ENCODE measurements around the gene GNRH2. TPM values are rescaled to one million over a fixed set of nuclear protein-coding genes. Genes with fewer than 3 reads are reported as not detected.

The GNRH2 gene
- total RNA-seq, 1 donor from 2014 or later = 2.7 TPM

DNA sequence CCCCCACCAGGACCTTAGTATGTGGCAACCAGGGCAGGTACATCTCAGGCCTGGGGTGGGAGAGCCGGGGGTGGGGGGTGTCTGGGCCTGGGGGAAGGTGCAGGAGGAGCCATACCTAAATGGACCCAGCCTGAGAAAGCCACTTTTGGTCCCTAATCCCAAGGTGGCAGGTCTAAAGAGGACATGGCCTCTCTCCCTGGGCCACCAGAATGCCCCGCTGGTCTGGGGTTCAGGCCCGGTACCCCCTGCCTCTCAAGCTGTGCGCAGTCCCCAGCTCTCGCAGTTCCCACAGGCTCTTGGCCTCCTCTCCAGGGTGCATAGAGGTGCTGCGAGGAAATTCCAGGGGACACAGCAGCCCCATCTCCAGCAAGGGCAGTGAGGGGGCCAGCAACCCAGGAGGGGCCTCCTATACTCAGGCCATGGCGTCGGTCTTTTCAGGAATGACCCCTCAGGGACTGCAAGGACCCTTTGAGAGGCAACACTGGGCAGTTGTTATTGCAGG lies 42.2 kb downstream of the GNRH2 start:
- intact Hi-C loops (cut with micrococcal nuclease) = no loop called here
- peaks cover 10% of the 10 kb centered on the region for H3K4me1 Mint-ChIP-seq
- H3K9me3 Mint-ChIP-seq = no peaks in the 10 kb centered on the region
- no peak overlapping the region for H3K27ac Mint-ChIP-seq
- peaks cover 55% of the 10 kb centered on the region for H3K27me3 Mint-ChIP-seq
- H3K36me3 Mint-ChIP-seq (ENCODE audit: low read depth) = no peaks in the 10 kb centered on the region
- H3K4me3 Mint-ChIP-seq = no peak overlapping the region
- DNase-seq = no peak

DNA sequence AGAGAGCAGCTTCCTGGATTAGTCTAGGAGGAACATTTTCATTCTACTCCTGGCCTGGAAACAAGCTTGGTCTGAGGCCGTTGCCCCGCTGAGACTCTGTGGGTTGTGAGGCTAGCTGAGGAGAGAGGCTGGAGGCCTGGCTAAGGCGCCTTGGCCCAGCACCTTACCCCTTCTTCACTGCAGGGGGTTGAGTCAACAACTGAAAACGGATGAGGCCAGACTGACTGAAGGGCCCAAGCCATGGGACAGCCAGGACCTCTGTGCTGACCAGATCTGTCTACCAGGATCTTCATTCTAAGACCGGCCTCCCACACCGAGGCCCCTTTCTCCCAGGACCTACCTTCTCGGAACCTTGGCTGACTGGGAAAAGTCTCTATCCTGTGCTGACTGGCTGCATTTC lies 44.6 kb downstream of the GNRH2 start:
- no peak overlapping the region for H3K4me3 Mint-ChIP-seq
- H3K9me3 Mint-ChIP-seq = no peaks in the 10 kb centered on the region
- H3K4me1 Mint-ChIP-seq = peaks cover 12% of the 10 kb centered on the region
- intact Hi-C loops (cut with micrococcal nuclease) = no loop called here
- H3K36me3 Mint-ChIP-seq (ENCODE audit: low read depth) = no peaks in the 10 kb centered on the region
- no peak for DNase-seq
- peaks cover 49% of the 10 kb centered on the region for H3K27me3 Mint-ChIP-seq
- no peak overlapping the region for H3K27ac Mint-ChIP-seq

DNA sequence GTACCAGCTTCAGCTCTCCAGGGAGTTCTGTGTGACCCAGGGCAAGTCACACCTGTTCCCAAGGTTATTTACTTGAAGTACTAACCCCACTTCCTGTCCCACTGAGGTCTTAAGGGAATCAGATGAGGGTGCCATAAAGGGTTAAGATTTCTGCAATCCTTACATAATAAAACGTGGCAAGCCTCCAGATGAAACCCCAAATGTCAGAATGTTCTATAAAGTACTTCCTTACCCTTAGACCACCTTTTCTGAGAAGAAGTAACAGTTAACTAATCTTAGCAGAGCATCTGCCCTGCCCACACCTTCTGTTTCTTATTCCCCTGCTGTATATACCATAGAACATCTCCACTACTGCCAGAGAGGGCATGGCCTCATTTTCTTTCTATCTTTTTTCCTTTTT lies 47.1 kb downstream of the GNRH2 start:
- peaks cover 35% of the 10 kb centered on the region for H3K27me3 Mint-ChIP-seq
- intact Hi-C loops (cut with micrococcal nuclease) = no loop called here
- no peak overlapping the region for H3K4me3 Mint-ChIP-seq
- H3K27ac Mint-ChIP-seq = no peak overlapping the region
- no peak for DNase-seq
- H3K36me3 Mint-ChIP-seq (ENCODE audit: low read depth) = no peaks in the 10 kb centered on the region
- no peaks in the 10 kb centered on the region for H3K9me3 Mint-ChIP-seq
- peaks cover 12% of the 10 kb centered on the region for H3K4me1 Mint-ChIP-seq

DNA sequence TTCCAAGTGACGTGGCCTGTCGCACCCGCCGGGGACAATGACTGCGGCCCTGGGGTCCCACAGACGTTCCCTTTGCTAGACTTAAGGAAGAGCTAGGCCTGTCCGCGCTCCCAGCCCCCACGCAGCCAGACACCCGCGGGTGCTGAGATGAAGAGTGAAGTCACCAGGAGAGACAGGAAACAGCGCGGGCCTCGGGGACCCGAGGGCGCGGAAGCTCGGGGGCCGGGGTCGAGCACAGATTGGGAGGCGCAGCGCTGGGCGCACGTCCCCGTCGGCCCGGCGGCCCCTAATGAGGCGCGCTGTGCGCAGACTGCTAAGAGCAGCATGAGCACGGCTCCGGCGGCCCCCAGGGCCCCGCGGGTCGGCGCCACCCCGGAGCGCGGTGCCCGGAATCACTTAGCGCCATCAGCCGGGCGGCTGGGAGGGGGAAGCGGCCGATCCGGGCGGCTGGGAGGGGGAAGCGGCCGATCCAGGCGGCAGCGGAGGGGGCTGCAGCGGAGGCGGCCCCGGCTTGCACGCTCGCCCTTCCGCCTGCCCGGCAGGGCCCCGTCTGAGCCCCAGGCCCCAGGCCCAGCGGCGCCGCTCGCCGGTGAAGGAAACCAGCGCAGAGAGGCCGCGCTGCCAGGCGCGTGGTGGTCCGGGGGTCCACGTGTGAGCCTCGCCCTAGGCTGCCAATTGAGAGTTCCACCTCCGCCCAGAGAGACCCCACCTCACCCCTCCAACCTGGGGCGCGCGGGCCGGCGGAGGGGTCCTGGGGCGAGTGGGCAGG lies 49.4 kb downstream of the GNRH2 start:
- Mint-ChIP-seq H3K4me1 (peaks cover 12% of the 10 kb centered on the region), H3K27me3 (peaks cover 33% of the 10 kb centered on the region), H3K27ac (peak overlapping the region; percentile 91), H3K36me3 (ENCODE audit: low read depth) (no peaks in the 10 kb centered on the region), H3K9me3 (no peaks in the 10 kb centered on the region), H3K4me3 (peak overlapping the region; percentile 84)
- intact Hi-C loops (cut with micrococcal nuclease) = no loop called here
- DNase-seq = peak; percentile 78

DNA sequence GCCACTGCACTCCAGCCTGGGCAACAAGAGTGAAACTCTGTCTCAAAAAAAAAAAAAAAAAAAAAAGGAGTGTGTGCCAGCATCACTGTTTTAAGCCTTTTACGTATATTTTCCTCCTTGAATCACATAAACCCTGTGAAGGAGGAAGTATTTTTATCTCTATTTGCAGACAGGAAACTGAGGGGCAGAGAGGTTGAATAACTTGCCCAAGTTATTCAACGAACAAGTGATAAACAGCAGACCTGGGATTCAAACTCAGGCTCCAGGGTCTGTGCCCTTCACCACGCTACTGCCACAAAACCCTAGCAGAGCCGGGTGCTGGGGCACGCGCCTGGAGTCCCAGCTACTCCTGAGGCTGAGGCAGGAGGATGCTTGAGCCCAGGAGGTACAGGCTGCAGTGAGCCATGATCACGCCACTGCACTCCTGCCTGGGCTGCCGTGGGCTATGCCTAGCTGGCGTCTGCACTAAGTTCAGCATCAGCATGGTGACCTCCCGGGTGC lies 50.5 kb downstream of the GNRH2 start:
- peaks cover 29% of the 10 kb centered on the region for H3K27me3 Mint-ChIP-seq
- intact Hi-C loops (cut with micrococcal nuclease) = no loop called here
- no peak overlapping the region for H3K4me3 Mint-ChIP-seq
- H3K27ac Mint-ChIP-seq = no peak overlapping the region
- H3K9me3 Mint-ChIP-seq = no peaks in the 10 kb centered on the region
- DNase-seq = no peak
- H3K36me3 Mint-ChIP-seq (ENCODE audit: low read depth) = no peaks in the 10 kb centered on the region
- H3K4me1 Mint-ChIP-seq = peaks cover 12% of the 10 kb centered on the region

DNA sequence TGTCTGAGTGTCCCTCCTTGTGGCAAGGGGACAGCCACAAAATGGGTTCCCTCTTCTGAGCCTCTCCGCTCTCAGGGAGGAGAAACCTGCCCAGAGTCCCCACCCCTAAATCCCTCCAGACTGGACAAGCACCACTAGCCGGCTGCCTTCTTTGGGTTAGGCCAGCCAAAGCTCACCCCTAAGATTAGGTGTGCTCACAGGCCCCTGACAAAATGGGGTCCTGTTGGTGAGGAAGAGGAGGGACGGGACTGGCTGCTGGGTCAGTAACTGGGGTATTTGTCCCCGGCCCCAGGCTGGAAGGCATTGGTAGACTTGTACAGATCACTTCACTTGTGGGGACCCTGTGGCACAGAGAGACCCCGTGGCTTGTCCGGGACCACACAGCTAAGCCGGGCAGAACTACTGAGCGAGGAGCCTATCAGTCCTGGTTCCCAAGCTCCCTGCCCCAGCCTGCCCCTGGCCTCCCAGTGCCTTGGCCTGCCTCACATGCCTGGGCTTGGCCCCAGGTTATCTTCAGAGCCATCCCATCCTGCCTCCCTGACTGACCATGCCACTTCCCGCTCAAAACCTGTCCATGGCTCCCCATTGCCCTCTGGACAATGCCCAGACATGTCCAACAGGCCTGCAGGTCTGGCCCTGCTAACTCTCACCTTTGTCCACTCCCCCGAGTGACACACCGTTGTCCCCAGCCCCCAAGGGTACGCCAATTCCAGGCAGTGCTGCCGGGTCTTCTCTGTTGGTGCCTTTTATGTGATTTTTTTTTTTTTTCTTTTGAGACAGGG lies 51.6 kb downstream of the GNRH2 start:
- Mint-ChIP-seq H3K4me1 (peaks cover 12% of the 10 kb centered on the region), H3K4me3 (no peak overlapping the region), H3K9me3 (no peaks in the 10 kb centered on the region), H3K36me3 (ENCODE audit: low read depth) (no peaks in the 10 kb centered on the region), H3K27me3 (peaks cover 24% of the 10 kb centered on the region), H3K27ac (no peak overlapping the region)
- no peak for DNase-seq
- intact Hi-C loops (cut with micrococcal nuclease) = no loop called here

Other genes with a start within 250 kb of the GNRH2 start
- 0.14 and 0.38 TPM in 2 replicates for gene CPXM1, start 243.0 kb upstream of the GNRH2 start, total RNA-seq
- gene C20orf141, start 228.6 kb upstream of the GNRH2 start, total RNA-seq = not detected in 2 replicates
- not detected in 2 replicates for gene TMEM239, start 227.3 kb upstream of the GNRH2 start, total RNA-seq
- 23.4 and 26.1 TPM in 2 replicates for gene PCED1A, start 203.0 kb upstream of the GNRH2 start, total RNA-seq
- gene VPS16, start 202.9 kb upstream of the GNRH2 start, total RNA-seq = 44.3 and 44.9 TPM in 2 replicates
- gene PTPRA, start 170.1 kb upstream of the GNRH2 start, total RNA-seq = 66.5 and 71.5 TPM in 2 replicates
- 123 and 130 TPM in 2 replicates for gene MRPS26, start 2.4 kb downstream of the GNRH2 start, total RNA-seq
- gene OXT, start 28.0 kb downstream of the GNRH2 start, total RNA-seq = 0.73 TPM in 1 of 2 replicates, not detected in the other
- not detected in 2 replicates for gene AVP, start 41.1 kb downstream of the GNRH2 start, total RNA-seq
- gene FASTKD5, start 116.2 kb downstream of the GNRH2 start, total RNA-seq = 24.8 and 26.0 TPM in 2 replicates
- 6.7 and 7.2 TPM in 2 replicates for gene UBOX5, start 116.2 kb downstream of the GNRH2 start, total RNA-seq
- gene LZTS3, start 129.9 kb downstream of the GNRH2 start, total RNA-seq = 0.54 and 0.69 TPM in 2 replicates
- 59.0 and 70.0 TPM in 2 replicates for gene DDRGK1, start 161.1 kb downstream of the GNRH2 start, total RNA-seq
- 102 and 103 TPM in 2 replicates for gene ITPA, start 165.9 kb downstream of the GNRH2 start, total RNA-seq
- 1.9 and 2.4 TPM in 2 replicates for gene SLC4A11, start 195.6 kb downstream of the GNRH2 start, total RNA-seq

All from activated CD4-positive, alpha-beta T cell treated with anti-CD3 and anti-CD28 coated beads, Interleukin-2, amount 10 ng/mL, durations not matched to agents 24 days and 14 days (primary cell).